Measurements from ENCODE around the gene SLC25A45. TPM values are rescaled to one million over a fixed set of nuclear protein-coding genes. Genes with fewer than 3 reads are reported as not detected.
A peak's percentile ranks its signal among the peaks of the same experiment; 100 is the strongest.

SLC25A45 gene
- total RNA-seq, 1 donor from 2014 or later: 1.9 TPM

- H3K4me2 ChIP-seq (ENCODE audit: low read length): peak overlapping the region; percentile 91
- H3K9me3 ChIP-seq (ENCODE audit: insufficient read depth, low read depth, low read length): no peaks in the 10 kb centered on the region
- peak overlapping the region; percentile 5 for H3K4me3 ChIP-seq (ENCODE audit: insufficient read depth, low read depth, low read length)
- no peak for DNase-seq (ENCODE audit: low read depth)
- H3K27me3 Mint-ChIP-seq (ENCODE audit: low read depth, unreplicated experiment): no peaks in the 10 kb centered on the region
- peak overlapping the region; percentile 52 for H2AFZ ChIP-seq (ENCODE audit: low read depth, low read length)
- H3K27ac Mint-ChIP-seq (ENCODE audit: unreplicated experiment): peak overlapping the region; percentile 26
- H3K27ac ChIP-seq (ENCODE audit: low read depth, low read length): peak overlapping the region; percentile 61
- TF ChIP-seq, protein P1, sequence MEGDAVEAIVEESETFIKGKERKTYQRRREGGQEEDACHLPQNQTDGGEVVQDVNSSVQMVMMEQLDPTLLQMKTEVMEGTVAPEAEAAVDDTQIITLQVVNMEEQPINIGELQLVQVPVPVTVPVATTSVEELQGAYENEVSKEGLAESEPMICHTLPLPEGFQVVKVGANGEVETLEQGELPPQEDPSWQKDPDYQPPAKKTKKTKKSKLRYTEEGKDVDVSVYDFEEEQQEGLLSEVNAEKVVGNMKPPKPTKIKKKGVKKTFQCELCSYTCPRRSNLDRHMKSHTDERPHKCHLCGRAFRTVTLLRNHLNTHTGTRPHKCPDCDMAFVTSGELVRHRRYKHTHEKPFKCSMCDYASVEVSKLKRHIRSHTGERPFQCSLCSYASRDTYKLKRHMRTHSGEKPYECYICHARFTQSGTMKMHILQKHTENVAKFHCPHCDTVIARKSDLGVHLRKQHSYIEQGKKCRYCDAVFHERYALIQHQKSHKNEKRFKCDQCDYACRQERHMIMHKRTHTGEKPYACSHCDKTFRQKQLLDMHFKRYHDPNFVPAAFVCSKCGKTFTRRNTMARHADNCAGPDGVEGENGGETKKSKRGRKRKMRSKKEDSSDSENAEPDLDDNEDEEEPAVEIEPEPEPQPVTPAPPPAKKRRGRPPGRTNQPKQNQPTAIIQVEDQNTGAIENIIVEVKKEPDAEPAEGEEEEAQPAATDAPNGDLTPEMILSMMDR (IDR thresholded peaks at IDR 0.05; ENCODE audit: insufficient read depth, low read depth, low read length): no peak
- TF ChIP-seq EZH2 (IDR thresholded peaks at IDR 0.05; ENCODE audit: insufficient read depth, low read length): no peak
- H3K9me3 Mint-ChIP-seq (ENCODE audit: unreplicated experiment): no peaks in the 10 kb centered on the region
- peaks cover 4% of the 10 kb centered on the region for H3K36me3 ChIP-seq (ENCODE audit: insufficient read depth, low read length)
- peaks cover 43% of the 10 kb centered on the region for H4K20me1 ChIP-seq (ENCODE audit: insufficient read depth, low read length)
- H3K9ac ChIP-seq (ENCODE audit: low read length): peak overlapping the region; percentile 69
- no peak for FAIRE-seq
- no peaks in the 10 kb centered on the region for H3K27me3 ChIP-seq (ENCODE audit: insufficient read depth, low read length)
- H3K4me1 ChIP-seq (ENCODE audit: insufficient read depth, low read length): peaks cover 41% of the 10 kb centered on the region
- peaks cover 73% of the 10 kb centered on the region for H3K79me2 ChIP-seq (ENCODE audit: insufficient read depth, low read length)
- H3K36me3 Mint-ChIP-seq (ENCODE audit: low read depth, unreplicated experiment): peaks cover 27% of the 10 kb centered on the region
- H3K4me1 Mint-ChIP-seq (ENCODE audit: low read depth, unreplicated experiment): peaks cover 35% of the 10 kb centered on the region
- peak overlapping the region; percentile 75 for H3K4me3 Mint-ChIP-seq (ENCODE audit: unreplicated experiment)
Observed at GRCh38 chr11:65390099-65390941, 7.9 kb upstream of the SLC25A45 start.

DNA sequence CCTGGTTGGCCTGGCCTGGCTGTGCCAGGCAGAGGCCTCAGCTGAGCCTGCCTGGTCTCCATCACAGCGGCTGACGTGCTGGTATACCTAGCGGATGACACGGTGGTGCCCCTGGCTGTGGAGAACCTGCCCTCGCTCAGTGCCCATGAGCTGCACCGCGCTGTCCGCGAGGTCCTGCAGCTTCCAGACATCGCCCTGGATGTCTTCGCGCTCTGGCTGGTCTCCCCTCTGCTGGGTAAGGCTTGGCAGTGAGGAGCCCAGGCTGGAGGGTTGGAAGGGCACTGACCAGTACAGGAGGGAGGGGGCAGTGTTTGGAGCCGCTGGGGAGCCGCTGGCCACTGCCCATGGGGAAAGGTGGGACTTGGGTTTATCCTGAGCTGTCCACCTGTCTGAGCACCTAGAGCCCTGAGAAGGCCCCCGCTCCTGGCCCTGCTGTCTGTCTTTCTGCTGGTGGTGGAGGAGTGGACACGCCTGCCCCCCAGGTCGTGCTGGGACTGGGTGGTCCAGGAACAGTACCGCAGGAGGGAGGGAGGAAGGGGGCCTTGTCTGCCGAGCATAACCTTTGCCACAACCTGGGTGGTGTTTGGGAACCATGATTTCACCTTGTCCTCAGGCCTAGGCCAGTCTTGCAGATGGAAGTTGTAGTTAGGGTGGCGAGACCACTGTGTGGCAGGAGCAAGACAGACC lies 7.0 kb upstream of the SLC25A45 start:
- TF ChIP-seq EZH2 (IDR thresholded peaks at IDR 0.05; ENCODE audit: insufficient read depth, low read length): no peak
- Histone ChIP-seq H3K79me2 (ENCODE audit: insufficient read depth, low read length) (peaks cover 73% of the 10 kb centered on the region), H3K9ac (ENCODE audit: low read length) (peak overlapping the region; percentile 69), H3K27ac (ENCODE audit: low read depth, low read length) (peak overlapping the region; percentile 4), H3K36me3 (ENCODE audit: insufficient read depth, low read length) (peaks cover 4% of the 10 kb centered on the region), H3K9me3 (ENCODE audit: insufficient read depth, low read depth, low read length) (no peaks in the 10 kb centered on the region), H2AFZ (ENCODE audit: low read depth, low read length) (no peak overlapping the region), H3K4me2 (ENCODE audit: low read length) (peak overlapping the region; percentile 91), H3K27me3 (ENCODE audit: insufficient read depth, low read length) (no peaks in the 10 kb centered on the region), H3K4me1 (ENCODE audit: insufficient read depth, low read length) (peaks cover 44% of the 10 kb centered on the region), H3K4me3 (ENCODE audit: insufficient read depth, low read depth, low read length) (no peak overlapping the region), H4K20me1 (ENCODE audit: insufficient read depth, low read length) (peaks cover 37% of the 10 kb centered on the region)
- Mint-ChIP-seq H3K27me3 (ENCODE audit: low read depth, unreplicated experiment) (no peaks in the 10 kb centered on the region), H3K27ac (ENCODE audit: unreplicated experiment) (peak overlapping the region; percentile 26), H3K36me3 (ENCODE audit: low read depth, unreplicated experiment) (peaks cover 25% of the 10 kb centered on the region), H3K4me3 (ENCODE audit: unreplicated experiment) (peak overlapping the region; percentile 90), H3K4me1 (ENCODE audit: low read depth, unreplicated experiment) (peaks cover 42% of the 10 kb centered on the region), H3K9me3 (ENCODE audit: unreplicated experiment) (no peaks in the 10 kb centered on the region)
- FAIRE-seq: no peak
- no peak for DNase-seq (ENCODE audit: low read depth)

DNA sequence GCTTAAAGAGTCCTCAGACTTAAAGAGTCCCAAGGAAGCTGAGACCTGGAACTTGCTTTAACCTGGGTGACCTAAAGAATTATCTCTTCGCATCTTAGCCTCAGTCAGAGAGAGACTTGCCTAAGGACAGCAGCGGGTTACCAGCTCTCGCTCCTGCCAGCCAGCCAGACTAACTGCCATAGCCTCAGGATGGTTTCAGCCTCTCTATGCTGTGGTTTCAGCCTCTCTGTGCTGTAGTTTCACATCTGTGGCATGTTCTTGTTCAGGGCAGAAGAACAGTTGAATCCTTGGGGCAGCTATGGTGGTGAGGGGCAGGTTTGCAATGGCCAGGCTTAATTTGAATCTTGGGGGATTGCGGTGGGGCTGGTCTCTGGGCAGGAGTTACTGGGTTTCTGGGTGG lies 6.3 kb upstream of the SLC25A45 start:
- DNase-seq (ENCODE audit: low read depth): no peak
- Histone ChIP-seq H3K79me2 (ENCODE audit: insufficient read depth, low read length) (peaks cover 72% of the 10 kb centered on the region), H2AFZ (ENCODE audit: low read depth, low read length) (no peak overlapping the region), H3K27ac (ENCODE audit: low read depth, low read length) (no peak overlapping the region), H3K27me3 (ENCODE audit: insufficient read depth, low read length) (no peaks in the 10 kb centered on the region), H3K4me1 (ENCODE audit: insufficient read depth, low read length) (peaks cover 51% of the 10 kb centered on the region), H3K9ac (ENCODE audit: low read length) (peak overlapping the region; percentile 34), H3K4me3 (ENCODE audit: insufficient read depth, low read depth, low read length) (no peak overlapping the region), H4K20me1 (ENCODE audit: insufficient read depth, low read length) (peaks cover 33% of the 10 kb centered on the region), H3K9me3 (ENCODE audit: insufficient read depth, low read depth, low read length) (no peaks in the 10 kb centered on the region), H3K36me3 (ENCODE audit: insufficient read depth, low read length) (peaks cover 4% of the 10 kb centered on the region), H3K4me2 (ENCODE audit: low read length) (peak overlapping the region; percentile 91)
- H3K4me3 Mint-ChIP-seq (ENCODE audit: unreplicated experiment): peak overlapping the region; percentile 90
- no peaks in the 10 kb centered on the region for H3K9me3 Mint-ChIP-seq (ENCODE audit: unreplicated experiment)
- H3K27ac Mint-ChIP-seq (ENCODE audit: unreplicated experiment): peak overlapping the region; percentile 38
- no peaks in the 10 kb centered on the region for H3K27me3 Mint-ChIP-seq (ENCODE audit: low read depth, unreplicated experiment)
- H3K4me1 Mint-ChIP-seq (ENCODE audit: low read depth, unreplicated experiment): peaks cover 48% of the 10 kb centered on the region
- TF ChIP-seq, protein P1 (IDR thresholded peaks at IDR 0.05; ENCODE audit: insufficient read depth, low read depth, low read length): no peak
- TF ChIP-seq EZH2 (IDR thresholded peaks at IDR 0.05; ENCODE audit: insufficient read depth, low read length): no peak
- peaks cover 25% of the 10 kb centered on the region for H3K36me3 Mint-ChIP-seq (ENCODE audit: low read depth, unreplicated experiment)
- no peak for FAIRE-seq
